Nephron progenitor cell (in vitro differentiated cells): ENCODE measurements around the gene PLEKHB2.
A peak's percentile ranks its signal among the peaks of the same experiment; 100 is the strongest.
"Not testable (repeated sequence)": the region's sequence is repeated elsewhere in the genome, so short reads cannot be mapped to it uniquely, and the experiment has no call there.

ENCODE experiments used
- DNase-seq: peaks from one replicate; pipeline ENCODE4 v3.0.0; 2021
- H3K27ac Mint-ChIP-seq: 2 replicates; pipeline ENCODE4 v1.8.0; 2021; ENCODE audit warnings: mild to moderate bottlenecking, moderate library complexity, mixed read lengths
- H3K27me3 Mint-ChIP-seq: 2 replicates; pipeline ENCODE4 v1.8.0; 2021; ENCODE audit warnings: mild to moderate bottlenecking, low read depth, mixed read lengths; ENCODE audit not compliant: poor library complexity
- H3K36me3 Mint-ChIP-seq: 2 replicates; pipeline ENCODE4 v1.8.0; 2021; ENCODE audit warnings: low read depth, mixed read lengths
- H3K4me1 Mint-ChIP-seq: 2 replicates; pipeline ENCODE4 v1.8.0; 2021; ENCODE audit warnings: mixed read lengths
- H3K4me3 Mint-ChIP-seq: 2 replicates; pipeline ENCODE4 v1.8.0; 2021; ENCODE audit warnings: mild to moderate bottlenecking, moderate library complexity, mixed read lengths
- H3K9me3 Mint-ChIP-seq: 2 replicates; pipeline ENCODE4 v1.8.0; 2021; ENCODE audit warnings: mild to moderate bottlenecking, moderate library complexity, mixed read lengths
- CTCF ChIP-seq: fragments of 200-600 bp; sonication (generic); IDR thresholded peaks from 2 replicates; pipeline ENCODE4 v1.5.0; 2021; ENCODE audit warnings: antibody characterized with exemption

PLEKHB2 gene

GRCh38 chr2:131077182-131077846 lies 27.8 kb upstream of the PLEKHB2 start:
- DNase-seq, result no peak
- H3K27ac Mint-ChIP-seq, result peak overlapping the region; percentile 7
- TF ChIP-seq CTCF, result no peak
- peaks cover 84% of the 10 kb centered on the region for H3K36me3 Mint-ChIP-seq
- no peaks in the 10 kb centered on the region for H3K27me3 Mint-ChIP-seq
- peaks cover 27% of the 10 kb centered on the region for H3K4me1 Mint-ChIP-seq
- H3K9me3 Mint-ChIP-seq, result no peaks in the 10 kb centered on the region
- H3K4me3 Mint-ChIP-seq, result no peak overlapping the region

- peaks cover 27% of the 10 kb centered on the region for H3K4me1 Mint-ChIP-seq
- no peaks in the 10 kb centered on the region for H3K27me3 Mint-ChIP-seq
- no peak overlapping the region for H3K4me3 Mint-ChIP-seq
- H3K9me3 Mint-ChIP-seq, result no peaks in the 10 kb centered on the region
- H3K36me3 Mint-ChIP-seq, result peaks cover 90% of the 10 kb centered on the region
- peak overlapping the region; percentile 7 for H3K27ac Mint-ChIP-seq
- no peak for TF ChIP-seq CTCF
- DNase-seq, result no peak
Observed at GRCh38 chr2:131077966-131078365, 27.2 kb upstream of the PLEKHB2 start.

- DNase-seq, H3K27me3 Mint-ChIP-seq, H3K4me3 Mint-ChIP-seq, H3K27ac Mint-ChIP-seq, H3K9me3 Mint-ChIP-seq: not testable (repeated sequence)
- Mint-ChIP-seq H3K4me1 (peaks cover 25% of the 10 kb centered on the region), H3K36me3 (peaks cover 83% of the 10 kb centered on the region)
Observed at GRCh38 chr2:131079931-131080330, 25.2 kb upstream of the PLEKHB2 start.

GRCh38 chr2:131081190-131081589 lies 23.9 kb upstream of the PLEKHB2 start:
- Mint-ChIP-seq H3K4me1 (peaks cover 13% of the 10 kb centered on the region), H3K27ac (no peak overlapping the region), H3K27me3 (no peaks in the 10 kb centered on the region), H3K4me3 (no peak overlapping the region), H3K36me3 (peaks cover 84% of the 10 kb centered on the region), H3K9me3 (peaks cover 10% of the 10 kb centered on the region)
- no peak for DNase-seq
- no peak for TF ChIP-seq CTCF

- DNase-seq, result no peak
- H3K4me1 Mint-ChIP-seq, result no peaks in the 10 kb centered on the region
- H3K27ac Mint-ChIP-seq, result no peak overlapping the region
- H3K27me3 Mint-ChIP-seq, result peaks cover 4% of the 10 kb centered on the region
- no peak overlapping the region for H3K4me3 Mint-ChIP-seq
- TF ChIP-seq CTCF, result no peak
- H3K36me3 Mint-ChIP-seq, result peaks cover 86% of the 10 kb centered on the region
- H3K9me3 Mint-ChIP-seq, result peaks cover 10% of the 10 kb centered on the region
Observed at GRCh38 chr2:131085646-131086045, 19.5 kb upstream of the PLEKHB2 start.

- peaks cover 40% of the 10 kb centered on the region for H3K36me3 Mint-ChIP-seq
- H3K27ac Mint-ChIP-seq, result peak overlapping the region; percentile 91
- TF ChIP-seq CTCF, result no peak
- peaks cover 14% of the 10 kb centered on the region for H3K4me1 Mint-ChIP-seq
- no peaks in the 10 kb centered on the region for H3K27me3 Mint-ChIP-seq
- DNase-seq, result no peak
- H3K4me3 Mint-ChIP-seq, result peak overlapping the region; percentile 87
- no peaks in the 10 kb centered on the region for H3K9me3 Mint-ChIP-seq
Observed at GRCh38 chr2:131092458-131093005, 12.6 kb upstream of the PLEKHB2 start.
